Stimulated activated naive CD8-positive, alpha-beta T cell treated with anti-CD3 and anti-CD28 coated beads, Interleukin-15, Interleukin-2, amounts not matched to agents 100 ng/mL and 50 ng/mL, for 24 hours (primary cell): ENCODE results near the gene COL18A1.
"Not testable (repeated sequence)": the region's sequence is repeated elsewhere in the genome, so short reads cannot be mapped to it uniquely, and the experiment has no call there.

ENCODE experiments used
- H3K27ac Mint-ChIP-seq: one replicate; pipeline ENCODE4 v1.8.0; 2021; ENCODE audit warnings: mild to moderate bottlenecking, mixed read lengths
- H3K27me3 Mint-ChIP-seq: one replicate; pipeline ENCODE4 v1.8.0; 2021; ENCODE audit warnings: mixed read lengths
- H3K36me3 Mint-ChIP-seq: one replicate; pipeline ENCODE4 v1.8.0; 2021; ENCODE audit warnings: low read depth, mixed read lengths
- H3K4me1 Mint-ChIP-seq: one replicate; pipeline ENCODE4 v1.8.0; 2021; ENCODE audit warnings: low read depth, mixed read lengths
- H3K4me3 Mint-ChIP-seq: one replicate; pipeline ENCODE4 v1.8.0; 2021; ENCODE audit warnings: mild to moderate bottlenecking, mixed read lengths
- H3K9me3 Mint-ChIP-seq: one replicate; pipeline ENCODE4 v1.8.0; 2021; ENCODE audit warnings: mixed read lengths

COL18A1 gene

GRCh38 chr21:45552696-45553391 is 147.9 kb downstream of the COL18A1 start:
- H3K4me3 Mint-ChIP-seq = no peak overlapping the region
- H3K27me3 Mint-ChIP-seq = no peaks in the 10 kb centered on the region

GRCh38 chr21:45554477-45555175 is 149.7 kb downstream of the COL18A1 start:
- H3K27ac Mint-ChIP-seq = peak overlapping the region; percentile 88
- H3K9me3 Mint-ChIP-seq = no peaks in the 10 kb centered on the region
- no peaks in the 10 kb centered on the region for H3K36me3 Mint-ChIP-seq
- peak overlapping the region; percentile 85 for H3K4me3 Mint-ChIP-seq
- no peaks in the 10 kb centered on the region for H3K27me3 Mint-ChIP-seq
- H3K4me1 Mint-ChIP-seq = peaks cover 34% of the 10 kb centered on the region

More at GRCh38 chr21:45552696-45553391, 147.9 kb downstream of the COL18A1 start:
- H3K9me3 Mint-ChIP-seq = no peaks in the 10 kb centered on the region
- H3K27ac Mint-ChIP-seq = no peak overlapping the region
- peaks cover 41% of the 10 kb centered on the region for H3K4me1 Mint-ChIP-seq
- no peaks in the 10 kb centered on the region for H3K36me3 Mint-ChIP-seq

GRCh38 chr21:45555251-45555556 is 150.2 kb downstream of the COL18A1 start:
- Mint-ChIP-seq H3K4me3 (no peak overlapping the region), H3K27me3 (peaks cover under 1% of the 10 kb centered on the region), H3K4me1 (peaks cover 31% of the 10 kb centered on the region), H3K36me3 (no peaks in the 10 kb centered on the region), H3K27ac (no peak overlapping the region), H3K9me3 (no peaks in the 10 kb centered on the region)

GRCh38 chr21:45555557-45556301 is 150.8 kb downstream of the COL18A1 start:
- Mint-ChIP-seq H3K27me3 (peaks cover 4% of the 10 kb centered on the region), H3K9me3 (no peaks in the 10 kb centered on the region), H3K36me3 (no peaks in the 10 kb centered on the region), H3K27ac (no peak overlapping the region), H3K4me3 (no peak overlapping the region), H3K4me1 (peaks cover 26% of the 10 kb centered on the region)

GRCh38 chr21:45556302-45556644 is 151.3 kb downstream of the COL18A1 start:
- no peaks in the 10 kb centered on the region for H3K9me3 Mint-ChIP-seq
- H3K36me3 Mint-ChIP-seq = no peaks in the 10 kb centered on the region
- no peak overlapping the region for H3K4me3 Mint-ChIP-seq
- H3K27me3 Mint-ChIP-seq = peaks cover 4% of the 10 kb centered on the region
- H3K4me1 Mint-ChIP-seq = peaks cover 21% of the 10 kb centered on the region
- H3K27ac Mint-ChIP-seq = no peak overlapping the region

- no peak overlapping the region for H3K4me3 Mint-ChIP-seq
- H3K27ac Mint-ChIP-seq = no peak overlapping the region
- H3K36me3 Mint-ChIP-seq = no peaks in the 10 kb centered on the region
- H3K4me1 Mint-ChIP-seq = peaks cover 14% of the 10 kb centered on the region
- H3K27me3 Mint-ChIP-seq = peaks cover 5% of the 10 kb centered on the region
- H3K9me3 Mint-ChIP-seq = no peaks in the 10 kb centered on the region
These were observed 152.0 kb downstream of the COL18A1 start for GRCh38 chr21:45556645-45557615.

GRCh38 chr21:45557616-45558043 is 152.7 kb downstream of the COL18A1 start:
- no peaks in the 10 kb centered on the region for H3K36me3 Mint-ChIP-seq
- H3K9me3 Mint-ChIP-seq = no peaks in the 10 kb centered on the region
- peaks cover 9% of the 10 kb centered on the region for H3K4me1 Mint-ChIP-seq
- H3K27ac Mint-ChIP-seq = no peak overlapping the region
- H3K4me3 Mint-ChIP-seq = no peak overlapping the region
- peaks cover 11% of the 10 kb centered on the region for H3K27me3 Mint-ChIP-seq

GRCh38 chr21:45558044-45558721 is 153.2 kb downstream of the COL18A1 start:
- no peak overlapping the region for H3K4me3 Mint-ChIP-seq
- peaks cover 6% of the 10 kb centered on the region for H3K4me1 Mint-ChIP-seq
- H3K27ac Mint-ChIP-seq = no peak overlapping the region
- H3K9me3 Mint-ChIP-seq = no peaks in the 10 kb centered on the region
- peaks cover 15% of the 10 kb centered on the region for H3K27me3 Mint-ChIP-seq
- H3K36me3 Mint-ChIP-seq = no peaks in the 10 kb centered on the region

GRCh38 chr21:45559216-45560105 is 154.5 kb downstream of the COL18A1 start:
- no peak overlapping the region for H3K27ac Mint-ChIP-seq
- peaks cover 24% of the 10 kb centered on the region for H3K27me3 Mint-ChIP-seq
- no peaks in the 10 kb centered on the region for H3K9me3 Mint-ChIP-seq
- H3K36me3 Mint-ChIP-seq = no peaks in the 10 kb centered on the region
- no peak overlapping the region for H3K4me3 Mint-ChIP-seq
- peaks cover 4% of the 10 kb centered on the region for H3K4me1 Mint-ChIP-seq

GRCh38 chr21:45560106-45561021 is 155.4 kb downstream of the COL18A1 start:
- H3K4me1 Mint-ChIP-seq = no peaks in the 10 kb centered on the region
- no peak overlapping the region for H3K4me3 Mint-ChIP-seq
- no peaks in the 10 kb centered on the region for H3K9me3 Mint-ChIP-seq
- H3K36me3 Mint-ChIP-seq = no peaks in the 10 kb centered on the region
- H3K27me3 Mint-ChIP-seq = peaks cover 24% of the 10 kb centered on the region
- H3K27ac Mint-ChIP-seq = no peak overlapping the region

- not testable (repeated sequence) for H3K27ac Mint-ChIP-seq, H3K36me3 Mint-ChIP-seq, H3K4me1 Mint-ChIP-seq, H3K4me3 Mint-ChIP-seq, H3K9me3 Mint-ChIP-seq
- peaks cover 24% of the 10 kb centered on the region for H3K27me3 Mint-ChIP-seq
These were observed 156.3 kb downstream of the COL18A1 start for GRCh38 chr21:45561241-45561640.

- H3K27me3 Mint-ChIP-seq = peaks cover 32% of the 10 kb centered on the region
- H3K27ac Mint-ChIP-seq = no peak overlapping the region
- H3K9me3 Mint-ChIP-seq = no peaks in the 10 kb centered on the region
- no peaks in the 10 kb centered on the region for H3K4me1 Mint-ChIP-seq
- H3K4me3 Mint-ChIP-seq = no peak overlapping the region
- no peaks in the 10 kb centered on the region for H3K36me3 Mint-ChIP-seq
These were observed 157.4 kb downstream of the COL18A1 start for GRCh38 chr21:45562402-45562801.
